ENCODE results near the gene CDC6. TPM values are rescaled to one million over a fixed set of nuclear protein-coding genes. Genes with fewer than 3 reads are reported as not detected.
A peak's percentile ranks its signal among the peaks of the same experiment; 100 is the strongest.

The CDC6 gene
- total RNA-seq, 1 donor from 2014 or later, result 1.4 TPM

DNA sequence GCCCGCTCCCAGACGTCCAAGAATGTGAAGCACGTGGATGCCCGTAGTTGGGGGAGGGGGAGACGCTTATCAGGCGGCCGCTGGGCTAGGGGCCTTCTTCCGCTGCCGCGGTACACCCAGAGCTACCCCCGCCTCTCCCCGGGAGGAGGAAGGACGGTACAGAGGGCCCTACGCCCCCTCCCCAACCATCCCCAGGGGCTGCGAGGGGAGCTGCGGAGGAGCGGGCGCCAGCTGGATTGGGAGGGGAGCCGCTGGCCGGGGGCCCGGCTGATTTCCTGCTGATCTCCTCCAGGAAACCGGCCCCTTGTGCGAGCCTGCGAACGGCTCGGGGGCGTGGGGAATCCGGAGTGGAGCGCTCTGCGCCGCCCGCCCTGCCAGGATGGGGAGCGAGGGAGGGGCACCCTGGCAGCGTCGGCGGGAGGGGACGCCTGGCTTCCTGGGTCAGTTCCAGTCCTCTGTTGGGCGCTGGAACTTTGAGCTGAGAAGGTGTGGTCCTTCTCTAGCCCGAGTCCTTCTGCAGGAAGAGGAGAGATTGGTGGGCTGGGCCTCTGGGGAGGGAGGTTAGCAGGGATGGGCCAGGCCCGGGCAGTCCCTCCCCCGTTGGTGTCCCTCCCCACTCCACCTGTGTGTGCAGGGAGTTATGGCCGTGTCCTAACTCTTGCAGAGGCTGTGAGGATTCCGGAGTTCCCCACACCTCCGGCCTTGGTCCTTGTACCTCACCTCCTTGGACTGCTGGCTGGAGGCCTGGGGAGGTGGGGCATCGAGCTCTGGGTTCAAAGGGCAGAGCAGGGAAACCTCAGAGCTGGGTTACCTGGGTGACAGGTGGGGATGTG, 57.7 kb downstream of the CDC6 start:
- peak overlapping the region; percentile 94 for H3K27ac ChIP-seq

GRCh38 chr17:40345994-40346764, 58.5 kb downstream of the CDC6 start:
- ATAC-seq, result no peak
- no peaks in the 10 kb centered on the region for H3K27me3 ChIP-seq
- H3K4me1 ChIP-seq, result peaks cover 63% of the 10 kb centered on the region
- no peak for TF ChIP-seq CTCF (IDR thresholded peaks at IDR 0.05)
- no peak for DNase-seq
- peak overlapping the region; percentile 94 for H3K27ac ChIP-seq
- peaks cover 21% of the 10 kb centered on the region for H3K36me3 ChIP-seq
- no peaks in the 10 kb centered on the region for H3K9me3 ChIP-seq
- peak overlapping the region; percentile 64 for H3K4me3 ChIP-seq
- intact Hi-C loops (cut with DNase I), result no loop called here

More for the DNA sequence above, 57.7 kb downstream of the CDC6 start:
- Histone ChIP-seq H3K4me3 (peak overlapping the region; percentile 64), H3K27me3 (no peaks in the 10 kb centered on the region), H3K4me1 (peaks cover 65% of the 10 kb centered on the region), H3K9me3 (no peaks in the 10 kb centered on the region), H3K36me3 (peaks cover 20% of the 10 kb centered on the region)
- ATAC-seq, result peak; percentile 65
- DNase-seq, result peak; percentile 88
- intact Hi-C loops (cut with DNase I), result no loop called here
- no peak for TF ChIP-seq CTCF (IDR thresholded peaks at IDR 0.05)

DNA sequence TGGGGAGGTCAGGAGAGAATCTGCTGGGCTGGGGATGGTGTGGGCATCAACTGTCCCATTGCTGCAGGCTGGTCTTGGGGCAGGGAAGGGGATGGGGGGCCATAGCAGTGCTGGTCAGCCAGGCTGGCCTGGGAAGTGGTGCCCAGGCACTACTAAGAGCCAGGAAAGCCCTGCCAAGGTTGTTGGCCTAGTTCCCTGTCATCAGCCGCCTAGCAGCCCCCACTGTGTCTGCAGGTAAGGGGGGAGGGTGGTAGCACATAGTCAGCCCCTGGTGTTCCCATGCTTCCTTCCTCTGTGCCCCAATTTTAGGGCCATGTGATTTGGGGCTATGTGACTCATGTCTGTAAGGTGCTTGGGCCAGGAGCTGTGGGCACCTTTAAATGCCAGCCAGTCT, 59.1 kb downstream of the CDC6 start:
- peak overlapping the region; percentile 94 for H3K27ac ChIP-seq
- intact Hi-C loops (cut with DNase I), result no loop called here
- DNase-seq, result no peak
- ATAC-seq, result no peak
- H3K36me3 ChIP-seq, result peaks cover 27% of the 10 kb centered on the region
- TF ChIP-seq CTCF (IDR thresholded peaks at IDR 0.05), result no peak
- peaks cover 65% of the 10 kb centered on the region for H3K4me1 ChIP-seq
- H3K4me3 ChIP-seq, result peak overlapping the region; percentile 21
- no peaks in the 10 kb centered on the region for H3K27me3 ChIP-seq
- H3K9me3 ChIP-seq, result no peaks in the 10 kb centered on the region

DNA sequence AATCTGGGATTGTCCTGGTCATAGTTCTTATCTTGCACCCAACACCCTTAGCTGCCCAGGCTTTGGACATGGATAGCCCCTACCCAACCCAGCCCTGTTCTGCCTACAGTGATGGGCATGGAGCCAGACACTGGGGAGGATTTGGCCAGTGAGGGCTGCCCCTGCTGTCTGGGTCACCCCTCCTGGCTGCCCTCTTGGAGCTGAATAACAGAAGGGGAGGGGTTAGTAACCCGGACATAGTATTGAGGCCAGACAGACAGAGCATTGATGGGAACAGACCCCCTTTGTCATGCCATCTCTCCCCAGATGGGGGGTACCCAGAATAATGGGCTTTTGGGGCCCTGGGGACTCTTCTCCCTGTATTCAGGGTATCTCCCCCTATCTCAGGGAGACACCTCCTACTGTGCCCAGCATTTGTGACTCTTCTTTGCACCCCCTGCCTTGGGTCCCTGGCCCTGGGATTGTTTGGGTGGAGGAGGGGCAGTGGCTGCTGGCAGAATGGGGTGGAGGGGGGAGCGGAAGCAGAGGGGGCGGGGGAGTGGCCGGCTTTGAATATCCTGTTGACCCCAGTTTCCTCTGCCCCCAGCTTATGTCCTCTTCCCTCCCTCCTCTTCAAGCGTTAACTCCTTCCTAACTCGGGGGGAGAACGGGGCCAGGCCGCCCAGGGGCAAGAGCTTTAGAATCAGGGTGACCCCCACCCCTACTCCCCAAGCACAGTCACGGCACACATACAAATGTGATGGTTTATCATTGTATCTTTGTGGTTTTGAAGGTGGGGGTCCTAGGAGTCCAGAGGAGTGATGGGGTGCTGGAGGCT, 59.8 kb downstream of the CDC6 start:
- Histone ChIP-seq H3K4me1 (peaks cover 68% of the 10 kb centered on the region), H3K27me3 (no peaks in the 10 kb centered on the region), H3K27ac (peak overlapping the region; percentile 94), H3K9me3 (no peaks in the 10 kb centered on the region), H3K36me3 (peaks cover 35% of the 10 kb centered on the region), H3K4me3 (peak overlapping the region; percentile 21)
- ATAC-seq (no peak), DNase-seq (no peak)
- TF ChIP-seq CTCF (IDR thresholded peaks at IDR 0.05), result no peak
- intact Hi-C loops (cut with DNase I), result no loop called here

DNA sequence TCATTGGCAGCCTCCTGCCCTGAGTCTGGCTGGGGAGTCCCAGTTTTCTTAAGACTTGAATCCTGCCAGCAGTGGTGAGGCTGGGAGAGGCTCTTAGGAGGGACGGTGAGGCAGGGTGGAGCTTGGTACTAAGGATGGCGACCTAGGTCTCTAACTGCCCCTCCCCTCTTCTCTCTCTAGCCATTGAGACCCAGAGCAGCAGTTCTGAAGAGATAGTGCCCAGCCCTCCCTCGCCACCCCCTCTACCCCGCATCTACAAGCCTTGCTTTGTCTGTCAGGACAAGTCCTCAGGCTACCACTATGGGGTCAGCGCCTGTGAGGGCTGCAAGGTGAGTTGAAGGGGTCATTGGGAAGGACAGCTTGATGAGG, 60.4 kb downstream of the CDC6 start:
- intact Hi-C loops (cut with DNase I), result no loop called here
- Histone ChIP-seq H3K4me3 (no peak overlapping the region), H3K27ac (peak overlapping the region; percentile 55), H3K9me3 (no peaks in the 10 kb centered on the region), H3K27me3 (no peaks in the 10 kb centered on the region), H3K4me1 (peaks cover 68% of the 10 kb centered on the region), H3K36me3 (peaks cover 41% of the 10 kb centered on the region)
- DNase-seq (no peak), ATAC-seq (no peak)
- TF ChIP-seq CTCF (IDR thresholded peaks at IDR 0.05), result no peak
